GM18499 (cell line): ENCODE data around the gene BCO1.
"Not testable (repeated sequence)": the region's sequence is repeated elsewhere in the genome, so short reads cannot be mapped to it uniquely, and the experiment has no call there.

Source experiments
- ATAC-seq: cut with Tn5 transposase; IDR thresholded peaks from one replicate; pipeline ENCODE4 v1.9.1; 2021; ENCODE audit warnings: moderate number of reproducible peaks; ENCODE audit not compliant: insufficient read depth, unreplicated experiment

BCO1 gene

GRCh38 chr16:81238296-81239011 is at the start of gene BCO1:
TSS of gene BCO1 (plus strand) at chr16:81238689. CDS start at chr16:81238909, 220 bp downstream.
- ATAC-seq, result no peak

- no peak for ATAC-seq
These were observed 49.3 kb upstream of the BCO1 start for GRCh38 chr16:81189100-81189664.

GRCh38 chr16:81190667-81191066 is 47.8 kb upstream of the BCO1 start:
- ATAC-seq, result no peak

- no peak for ATAC-seq
These were observed 42.5 kb upstream of the BCO1 start for GRCh38 chr16:81195885-81196534.

- ATAC-seq, result no peak
These were observed 39.9 kb upstream of the BCO1 start for GRCh38 chr16:81198635-81199034.

GRCh38 chr16:81201267-81201666 is 37.2 kb upstream of the BCO1 start:
- no peak for ATAC-seq

GRCh38 chr16:81204798-81205680 is 33.5 kb upstream of the BCO1 start:
- ATAC-seq, result no peak

GRCh38 chr16:81207076-81207475 is 31.4 kb upstream of the BCO1 start:
- no peak for ATAC-seq

GRCh38 chr16:81210807-81211206 is 27.7 kb upstream of the BCO1 start:
- ATAC-seq, result no peak

- ATAC-seq, result no peak
These were observed 25.5 kb upstream of the BCO1 start for GRCh38 chr16:81212830-81213465.

GRCh38 chr16:81214745-81215166 is 23.7 kb upstream of the BCO1 start:
- no peak for ATAC-seq

- no peak for ATAC-seq
These were observed 22.4 kb upstream of the BCO1 start for GRCh38 chr16:81216114-81216513.

- no peak for ATAC-seq
These were observed 21.8 kb upstream of the BCO1 start for GRCh38 chr16:81216706-81217105.

GRCh38 chr16:81219151-81219550 is 19.3 kb upstream of the BCO1 start:
- no peak for ATAC-seq

GRCh38 chr16:81220349-81220748 is 18.1 kb upstream of the BCO1 start:
- no peak for ATAC-seq

GRCh38 chr16:81221731-81222130 is 16.8 kb upstream of the BCO1 start:
- ATAC-seq, result no peak

- ATAC-seq, result no peak
These were observed 13.7 kb upstream of the BCO1 start for GRCh38 chr16:81224824-81225223.

GRCh38 chr16:81225697-81226096 is 12.8 kb upstream of the BCO1 start:
- not testable (repeated sequence) for ATAC-seq

GRCh38 chr16:81227785-81228184 is 10.7 kb upstream of the BCO1 start:
- no peak for ATAC-seq

GRCh38 chr16:81229811-81230210 is 8.7 kb upstream of the BCO1 start:
- no peak for ATAC-seq
